ENCODE results near the gene GAD2.
A peak's percentile ranks its signal among the peaks of the same experiment; 100 is the strongest.
"Not testable (repeated sequence)": the region's sequence is repeated elsewhere in the genome, so short reads cannot be mapped to it uniquely, and the experiment has no call there.

Gene GAD2

GRCh38 chr10:26314265-26315013, 97.9 kb downstream of the GAD2 start:
- no peak for DNase-seq (ENCODE audit: low read depth in 4 of 4, low spot score in 1 of 4)

- DNase-seq (ENCODE audit: low read depth in 4 of 4, low spot score in 1 of 4): no peak
Observed at GRCh38 chr10:26318672-26319071, 102.1 kb downstream of the GAD2 start.

GRCh38 chr10:26323219-26323618, 106.6 kb downstream of the GAD2 start:
- DNase-seq (ENCODE audit: low read depth in 4 of 4, low spot score in 1 of 4): no peak

GRCh38 chr10:26326851-26327250, 110.3 kb downstream of the GAD2 start:
- no peak for DNase-seq (ENCODE audit: low read depth in 4 of 4, low spot score in 1 of 4)

GRCh38 chr10:26327811-26328210, 111.2 kb downstream of the GAD2 start:
- DNase-seq (ENCODE audit: low read depth in 4 of 4, low spot score in 1 of 4): no peak

GRCh38 chr10:26331371-26331770, 114.8 kb downstream of the GAD2 start:
- no peak for DNase-seq (ENCODE audit: low read depth in 4 of 4, low spot score in 1 of 4)

- no peak for DNase-seq (ENCODE audit: low read depth in 4 of 4, low spot score in 1 of 4)
Observed at GRCh38 chr10:26334232-26334931, 117.8 kb downstream of the GAD2 start.

- DNase-seq (ENCODE audit: low read depth in 4 of 4, low spot score in 1 of 4): peak; percentile 18 to 45 (median 29)
Observed at GRCh38 chr10:26334932-26335573, 118.5 kb downstream of the GAD2 start.

- DNase-seq (ENCODE audit: low read depth in 4 of 4, low spot score in 1 of 4): no peak
Observed at GRCh38 chr10:26335574-26336093, 119.1 kb downstream of the GAD2 start.

- no peak for DNase-seq (ENCODE audit: low read depth in 4 of 4, low spot score in 1 of 4)
Observed at GRCh38 chr10:26336979-26337378, 120.4 kb downstream of the GAD2 start.

GRCh38 chr10:26341701-26342100, 125.1 kb downstream of the GAD2 start:
- DNase-seq (ENCODE audit: low read depth in 4 of 4, low spot score in 1 of 4): no peak

- DNase-seq (ENCODE audit: low read depth in 4 of 4, low spot score in 1 of 4): not testable (repeated sequence)
Observed at GRCh38 chr10:26348821-26349417, 132.3 kb downstream of the GAD2 start.
